ENCODE measurements around the gene OR2AJ1.
A peak's percentile ranks its signal among the peaks of the same experiment; 100 is the strongest.

The OR2AJ1 gene

DNA sequence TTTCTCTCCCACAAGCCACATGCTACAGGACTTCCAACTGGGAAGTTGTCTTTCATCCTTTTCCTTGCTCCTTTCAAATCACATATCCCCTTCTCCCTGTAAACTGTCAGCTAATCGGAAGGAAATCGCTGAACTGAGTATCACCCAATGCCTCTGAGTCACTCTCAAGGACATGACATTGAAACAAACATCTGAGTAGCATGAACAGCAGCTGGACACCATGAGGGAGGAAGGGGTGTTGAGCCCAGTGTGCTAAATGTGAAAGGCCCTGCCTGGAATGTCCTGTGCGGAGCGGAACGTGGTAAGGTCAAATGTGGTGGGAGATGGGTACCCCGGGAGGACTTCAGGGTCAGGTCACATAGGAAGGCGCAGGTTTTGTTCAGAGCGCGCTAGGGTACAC is at the start of gene OR2AJ1:
Gene OR2AJ1, plus strand, starts transcription at position 22 of the 400 bp plus-strand sequence. CDS start 8,880 bp downstream, outside the sequence.
- no peak for DNase-seq

DNA sequence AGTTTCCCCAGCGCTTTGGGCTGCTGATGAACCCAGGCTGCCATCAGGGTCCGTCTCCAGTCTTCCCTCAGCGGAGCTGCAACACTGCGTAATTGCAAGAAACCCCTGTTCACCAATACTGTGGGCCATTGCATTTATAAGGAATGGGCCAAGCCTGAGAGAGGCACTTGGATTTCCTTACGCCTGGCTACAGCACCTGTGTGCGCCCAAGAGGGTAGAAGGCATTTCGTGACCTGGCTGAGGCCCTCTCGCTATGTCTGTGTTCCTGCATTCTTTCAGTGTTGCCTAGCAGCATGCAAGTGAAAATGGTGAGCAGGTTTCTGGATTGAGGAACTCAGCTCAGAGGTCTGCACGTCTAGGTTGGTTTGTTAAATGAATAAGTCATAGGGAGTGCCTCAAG is 41.3 kb upstream of the OR2AJ1 start:
- DNase-seq = no peak

DNA sequence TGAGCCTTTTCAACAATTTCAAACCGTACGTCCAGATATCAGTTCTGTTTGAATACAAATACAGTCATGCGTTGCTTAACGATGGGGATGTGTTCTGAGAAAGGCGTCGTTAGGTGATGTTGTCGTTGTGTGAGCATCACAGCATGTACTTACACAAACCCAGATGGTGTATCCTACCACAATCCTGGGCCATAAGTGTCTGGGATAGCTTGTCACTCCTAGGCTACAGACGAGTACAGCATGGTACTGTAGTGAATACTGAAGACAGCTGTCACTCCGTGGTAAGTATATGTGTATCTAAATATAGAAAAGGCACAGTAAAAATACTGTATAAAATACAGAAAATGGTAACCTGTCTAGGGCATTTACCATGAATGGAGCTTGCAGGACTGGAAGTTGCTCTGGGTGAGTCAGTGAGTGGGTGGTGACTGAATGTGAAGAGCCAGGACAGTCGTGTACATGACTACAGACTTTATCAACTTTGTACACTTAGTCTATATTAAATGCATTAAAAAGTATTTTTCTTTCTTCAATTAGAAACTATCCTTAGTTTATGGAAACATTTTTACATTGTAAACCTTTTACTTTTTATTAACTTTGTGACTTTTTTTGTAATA is 39.8 kb upstream of the OR2AJ1 start:
- no peak for DNase-seq

DNA sequence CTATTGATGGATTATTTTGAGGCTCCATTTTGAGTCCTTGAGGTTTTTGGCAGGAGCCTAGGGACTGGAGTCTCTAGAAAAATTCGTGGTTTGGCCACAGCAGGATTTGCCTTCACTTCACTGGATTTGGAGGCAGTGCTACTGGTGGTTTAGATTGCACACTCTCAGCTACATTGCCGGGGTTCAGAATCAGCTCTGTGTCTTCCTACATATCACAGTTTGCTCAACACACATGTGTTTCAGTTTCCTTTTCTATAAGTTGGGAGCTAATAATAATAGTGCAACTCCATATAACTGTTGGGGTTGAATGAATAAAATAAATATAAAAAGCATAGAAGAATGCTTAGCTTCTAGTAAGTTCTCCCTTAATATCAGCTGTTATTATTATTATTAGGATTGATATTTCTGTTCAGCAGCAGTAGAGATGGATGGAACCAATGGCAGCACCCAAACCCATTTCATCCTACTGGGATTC is 29.5 kb upstream of the OR2AJ1 start, which contains the start of gene OR2W3:
Gene OR2W3, plus strand, starts transcription at position 425 of the 475 bp plus-strand sequence. Its CDS starts 0 bp downstream, at position 425.
- no peak for DNase-seq

- DNase-seq = no peak
These were observed 28.7 kb upstream of the OR2AJ1 start for GRCh38 chr1:247895976-247896375.

- DNase-seq = no peak
These were observed 20.6 kb upstream of the OR2AJ1 start for GRCh38 chr1:247904122-247904521.

- DNase-seq = no peak
These were observed 19.5 kb upstream of the OR2AJ1 start for GRCh38 chr1:247905181-247905580.

DNA sequence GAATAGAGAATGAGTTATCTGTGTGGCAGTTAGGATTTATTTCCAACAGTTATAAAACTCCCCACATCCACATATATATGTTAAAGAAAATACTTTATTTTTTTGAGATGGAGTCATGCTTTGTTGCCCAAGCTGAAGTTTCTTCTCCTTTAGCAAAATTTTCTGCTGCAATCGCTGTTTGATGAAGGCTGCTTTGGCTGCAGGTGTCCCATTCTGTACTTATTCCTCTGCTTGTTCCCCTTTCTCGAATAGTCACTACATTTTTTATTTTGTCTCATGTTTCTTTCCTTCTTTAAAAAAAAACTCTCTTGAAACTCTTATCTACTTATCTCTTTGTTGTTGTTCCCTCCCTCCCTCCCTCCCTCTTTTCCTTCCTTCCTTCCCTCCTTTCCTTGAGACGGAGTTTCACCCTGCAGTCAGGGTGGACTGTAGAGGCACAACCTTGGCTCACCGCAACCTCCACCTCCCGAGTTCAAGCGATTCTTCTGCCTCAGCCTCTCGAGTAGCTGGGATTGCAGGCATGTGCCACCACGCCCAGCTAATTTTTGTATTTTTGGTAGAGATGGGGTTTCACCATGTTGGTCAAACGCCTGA is 18.7 kb upstream of the OR2AJ1 start:
- no peak for DNase-seq

DNA sequence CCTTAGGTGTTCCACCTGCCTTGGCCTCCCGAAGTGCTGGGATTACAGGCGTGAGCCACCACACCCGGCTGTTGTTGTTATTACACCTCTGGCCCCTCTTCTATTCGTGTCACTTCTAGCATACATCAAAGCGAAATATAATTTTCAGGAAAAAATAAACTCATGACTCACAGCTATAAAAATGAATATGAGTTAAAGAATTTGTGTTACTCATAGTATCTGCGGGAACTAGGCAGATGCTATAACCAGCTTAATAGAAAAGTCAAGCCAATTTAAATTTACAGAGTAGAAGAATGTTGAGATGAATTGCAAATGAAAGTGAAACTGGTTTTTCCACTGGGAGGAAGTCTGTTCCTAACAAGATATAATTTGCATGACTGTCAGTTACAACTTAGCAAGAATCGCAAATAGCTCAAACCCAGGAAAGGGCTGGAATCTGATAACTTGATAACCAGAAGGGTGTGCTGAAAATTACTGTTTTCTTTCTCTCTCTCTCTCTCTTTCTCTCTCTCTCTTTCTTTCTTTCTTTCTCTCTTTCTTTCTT is 18.1 kb upstream of the OR2AJ1 start:
- DNase-seq = peak; percentile 23

- DNase-seq = no peak
These were observed 15.9 kb upstream of the OR2AJ1 start for GRCh38 chr1:247908766-247909165.

DNA sequence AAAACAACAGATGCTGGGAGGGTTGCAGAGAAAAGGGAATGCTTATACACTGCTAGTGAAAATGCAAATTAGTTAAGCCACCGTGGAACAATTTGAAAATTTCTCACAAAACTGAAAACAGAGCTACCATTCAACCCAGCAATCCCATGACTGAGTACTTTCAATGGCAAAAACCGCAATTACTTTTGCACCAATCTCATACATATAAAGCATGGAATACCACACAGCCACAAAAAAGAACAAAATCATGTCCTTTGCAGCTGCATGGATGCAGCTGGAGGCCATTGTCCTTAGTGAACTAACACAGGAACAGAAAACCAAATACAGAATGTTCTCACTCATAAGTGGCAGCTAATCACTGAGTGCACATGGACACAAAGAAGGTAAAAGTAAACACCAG is 10.9 kb upstream of the OR2AJ1 start:
- DNase-seq = no peak

GRCh38 chr1:247914941-247915662 is 9.6 kb upstream of the OR2AJ1 start:
- DNase-seq = no peak

- DNase-seq = no peak
These were observed 4.7 kb upstream of the OR2AJ1 start, which contains the start of gene OR2T8 for GRCh38 chr1:247919952-247920351. Gene OR2T8 (plus strand): TSS chr1:247920252. CDS start chr1:247921018, 766 bp downstream.

DNA sequence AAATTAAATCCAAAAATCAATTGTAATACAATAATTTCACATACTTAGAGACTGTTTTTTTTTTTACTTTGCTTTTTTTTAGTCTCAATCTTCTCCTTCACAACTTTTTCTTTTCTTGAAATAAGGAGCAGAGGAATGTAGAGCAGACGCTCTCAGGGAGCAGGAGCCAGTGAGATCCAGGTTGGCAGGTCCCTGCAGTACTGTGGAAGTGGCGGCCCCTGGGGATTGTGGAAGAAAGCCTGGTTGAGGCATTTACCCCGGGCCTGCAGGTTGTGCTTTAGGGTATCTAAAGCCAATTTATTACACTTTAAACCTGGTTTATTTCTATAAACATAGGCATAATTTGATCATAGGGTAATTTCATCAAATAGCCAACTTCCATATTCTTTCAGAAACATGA is 748 bp upstream of the OR2AJ1 start:
- no peak for DNase-seq

GRCh38 chr1:247933989-247934388 is 9.3 kb downstream of the OR2AJ1 start:
- no peak for DNase-seq

- no peak for DNase-seq
These were observed 11.1 kb downstream of the OR2AJ1 start for GRCh38 chr1:247935781-247936180.

DNA sequence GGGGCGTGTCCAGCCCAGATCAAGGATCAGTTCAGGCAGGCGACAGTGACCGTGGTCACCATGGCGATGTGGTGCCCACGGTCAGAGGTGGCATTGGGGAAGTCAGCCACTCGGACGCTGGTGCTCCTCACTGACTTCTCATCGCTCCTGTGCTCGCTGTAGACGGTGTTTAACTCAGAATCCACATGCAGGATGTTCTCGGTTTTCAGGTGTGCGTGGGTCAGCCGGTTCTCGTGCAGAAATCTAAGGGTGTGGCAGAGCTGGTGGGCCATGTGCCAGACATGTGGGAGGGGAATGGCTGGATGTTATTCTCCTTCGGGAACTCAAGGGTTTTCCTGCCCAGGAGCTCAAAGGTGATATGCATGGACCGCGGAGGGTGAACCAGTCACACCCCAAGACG is 11.7 kb downstream of the OR2AJ1 start:
- no peak for DNase-seq

DNA sequence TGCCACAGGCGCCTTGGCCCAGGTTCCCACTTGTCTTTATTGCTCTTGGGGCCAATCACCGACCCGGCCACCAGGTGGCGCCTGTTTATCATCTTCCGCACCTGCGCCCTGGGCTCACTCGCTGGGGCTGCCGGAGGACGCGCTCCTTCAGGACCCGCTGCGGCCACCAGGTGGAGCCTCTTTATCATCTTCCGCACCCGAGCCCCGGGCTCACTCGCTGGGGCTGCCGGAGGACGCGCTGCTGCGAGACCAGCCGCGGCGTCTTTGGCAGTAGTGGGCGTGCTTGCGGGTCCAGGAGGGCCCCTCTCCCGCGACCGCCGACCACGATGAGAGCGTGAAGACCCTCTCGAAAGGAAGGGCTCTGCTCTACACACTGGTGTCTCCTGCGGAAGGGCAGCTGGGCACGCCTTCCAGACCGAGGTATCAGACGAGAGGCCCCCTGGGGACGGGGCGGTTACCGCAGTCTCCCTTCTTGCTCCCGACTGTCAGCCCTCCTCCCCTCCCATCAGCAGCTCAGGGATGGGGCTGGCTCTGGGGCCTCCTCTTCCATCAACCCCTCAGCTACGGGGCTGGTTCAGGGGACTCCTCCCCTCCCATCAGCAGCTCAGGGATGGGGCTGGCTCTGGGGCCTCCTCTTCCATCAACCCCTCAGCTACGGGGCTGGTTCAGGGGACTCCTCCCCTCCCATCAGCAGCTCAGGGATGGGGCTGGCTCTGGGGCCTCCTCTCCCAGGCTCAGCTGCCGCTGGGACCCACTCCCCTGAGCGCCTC is 12.5 kb downstream of the OR2AJ1 start:
- peak; percentile 87 for DNase-seq

GRCh38 chr1:247942624-247943023 is 17.9 kb downstream of the OR2AJ1 start:
- no peak for DNase-seq

- DNase-seq = no peak
These were observed 23.9 kb downstream of the OR2AJ1 start, which contains the start of gene OR2L8 for GRCh38 chr1:247948558-247948957. Gene OR2L8 (plus strand): TSS chr1:247948858. CDS start chr1:247948858, 0 bp downstream.

DNA sequence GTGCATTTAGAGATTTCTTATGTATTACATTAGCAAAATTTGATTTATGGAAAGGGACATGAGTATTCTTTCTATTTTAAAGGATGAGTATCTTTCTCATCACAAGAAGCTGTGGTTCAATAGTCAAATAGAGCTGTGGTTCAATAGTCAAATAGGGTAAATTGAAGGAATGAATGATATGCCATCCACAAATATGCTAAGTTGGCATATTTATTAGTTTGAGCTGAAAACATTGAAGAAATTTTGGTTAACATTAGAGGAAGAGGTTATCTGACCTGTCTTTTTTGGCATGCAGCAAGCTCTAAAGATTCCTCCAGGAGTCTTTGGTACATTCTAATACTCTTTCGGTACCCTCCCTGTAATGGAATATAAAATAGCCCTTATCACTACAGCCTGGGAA is 28.7 kb downstream of the OR2AJ1 start:
- DNase-seq = no peak

- DNase-seq = no peak
These were observed 37.1 kb downstream of the OR2AJ1 start for GRCh38 chr1:247961791-247962190.
